Suppressor macrophage treated with lipopolysaccharide for 1 hour (primary cell): ENCODE measurements around the gene ANKLE2.
A peak's percentile ranks its signal among the peaks of the same experiment; 100 is the strongest.
"Not testable (repeated sequence)": the region's sequence is repeated elsewhere in the genome, so short reads cannot be mapped to it uniquely, and the experiment has no call there.

Source experiments
- DNase-seq, 3 donors: peaks; one replicate each; pipeline ENCODE4 v3.0.0-alpha.2; 2020 to 2022

The ANKLE2 gene

GRCh38 chr12:132718644-132719043 lies 43.0 kb downstream of the ANKLE2 start:
- no peak for DNase-seq

- no peak for DNase-seq
These were observed 43.9 kb downstream of the ANKLE2 start for GRCh38 chr12:132717531-132718387.

- no peak for DNase-seq
These were observed 44.6 kb downstream of the ANKLE2 start for GRCh38 chr12:132717011-132717410.

GRCh38 chr12:132716356-132716755 lies 45.3 kb downstream of the ANKLE2 start:
- no peak for DNase-seq

GRCh38 chr12:132715874-132716273 lies 45.8 kb downstream of the ANKLE2 start:
- no peak for DNase-seq

- DNase-seq = no peak
These were observed 48.5 kb downstream of the ANKLE2 start for GRCh38 chr12:132713123-132713522.

GRCh38 chr12:132711080-132711843 lies 50.4 kb downstream of the ANKLE2 start:
- peak; percentile 54 to 78 (median 57) for DNase-seq

GRCh38 chr12:132710405-132711079 lies 51.1 kb downstream of the ANKLE2 start, which contains the start of gene PGAM5:
Gene PGAM5 (plus strand): TSS chr12:132710842. CDS start chr12:132710877, 35 bp downstream.
- peak; percentile 89 to 97 (median 94) for DNase-seq

GRCh38 chr12:132710043-132710404 lies 51.6 kb downstream of the ANKLE2 start:
- no peak for DNase-seq

- DNase-seq = no peak
These were observed 53.5 kb downstream of the ANKLE2 start for GRCh38 chr12:132708150-132708549.

- DNase-seq = no peak
These were observed 54.4 kb downstream of the ANKLE2 start for GRCh38 chr12:132707241-132707640.

GRCh38 chr12:132703641-132704040 lies 58.0 kb downstream of the ANKLE2 start:
- no peak for DNase-seq

- no peak for DNase-seq
These were observed 59.0 kb downstream of the ANKLE2 start for GRCh38 chr12:132702640-132703039.

GRCh38 chr12:132700212-132700822 lies 61.3 kb downstream of the ANKLE2 start:
- DNase-seq = peak; percentile 65 to 79 (median 76)

- DNase-seq = peak in 2 of 3 donors; percentile 44 to 63
These were observed 63.3 kb downstream of the ANKLE2 start for GRCh38 chr12:132698341-132698740.

- DNase-seq = no peak
These were observed 66.2 kb downstream of the ANKLE2 start for GRCh38 chr12:132695431-132695830.

- not testable (repeated sequence) for DNase-seq
These were observed 66.7 kb downstream of the ANKLE2 start for GRCh38 chr12:132694888-132695287.

GRCh38 chr12:132692030-132692429 lies 69.6 kb downstream of the ANKLE2 start:
- DNase-seq = not testable (repeated sequence)

GRCh38 chr12:132690112-132690511 lies 71.5 kb downstream of the ANKLE2 start:
- DNase-seq = no peak

- DNase-seq = no peak
These were observed 72.4 kb downstream of the ANKLE2 start for GRCh38 chr12:132689227-132689626.

GRCh38 chr12:132687211-132688164 lies 74.1 kb downstream of the ANKLE2 start, which contains the start of the genes POLE and PXMP2:
Gene POLE (minus strand): TSS chr12:132687342. CDS start chr12:132687315, 27 bp downstream.
Gene PXMP2 (plus strand): TSS chr12:132687587. CDS start chr12:132687671, 84 bp downstream.
- DNase-seq = peak; percentile 95 to 100 (median 99)
